NCI-H2029 treated with DMSO at 0.1 percent for 48 hours (cell line): ENCODE data around the gene ATP5F1E.
A peak's percentile ranks its signal among the peaks of the same experiment; 100 is the strongest.
"Not testable (repeated sequence)": the region's sequence is repeated elsewhere in the genome, so short reads cannot be mapped to it uniquely, and the experiment has no call there.

Source experiments
- DNase-seq: peaks from one replicate; lab custom pipeline; 2025; lab: John Stamatoyannopoulos, UW

ATP5F1E gene

GRCh38 chr20:59042796-59043631 lies 10.9 kb upstream of the ATP5F1E start:
- DNase-seq, result peak; percentile 66

- no peak for DNase-seq
These were observed 10.1 kb upstream of the ATP5F1E start, which contains the start of gene PRELID3B for GRCh38 chr20:59042151-59042795. PRELID3B (minus strand) TSS chr20:59042786; CDS start chr20:59042730, 56 bp downstream.

GRCh38 chr20:59041487-59041886 lies 9.4 kb upstream of the ATP5F1E start:
- DNase-seq, result not testable (repeated sequence)

GRCh38 chr20:59040667-59041066 lies 8.5 kb upstream of the ATP5F1E start:
- DNase-seq, result no peak

GRCh38 chr20:59039233-59039632 lies 7.1 kb upstream of the ATP5F1E start:
- DNase-seq, result no peak

- DNase-seq, result no peak
These were observed 5.3 kb upstream of the ATP5F1E start for GRCh38 chr20:59037386-59037785.

GRCh38 chr20:59035381-59035780 lies 3.2 kb upstream of the ATP5F1E start:
- no peak for DNase-seq

GRCh38 chr20:59033616-59034165 lies 1.6 kb upstream of the ATP5F1E start:
- DNase-seq, result no peak

GRCh38 chr20:59033093-59033492 lies 958 bp upstream of the ATP5F1E start:
- no peak for DNase-seq

- DNase-seq, result peak; percentile 15
These were observed 551 bp upstream of the ATP5F1E start for GRCh38 chr20:59032713-59033059.

GRCh38 chr20:59031564-59032022 lies 542 bp downstream of the ATP5F1E start:
- DNase-seq, result no peak

GRCh38 chr20:59030911-59031563 lies 1.1 kb downstream of the ATP5F1E start:
- DNase-seq, result no peak

GRCh38 chr20:59028812-59029211 lies 3.3 kb downstream of the ATP5F1E start:
- no peak for DNase-seq

- DNase-seq, result no peak
These were observed 4.3 kb downstream of the ATP5F1E start for GRCh38 chr20:59027741-59028320.

GRCh38 chr20:59026904-59027740 lies 5.0 kb downstream of the ATP5F1E start:
- DNase-seq, result no peak

GRCh38 chr20:59025511-59025910 lies 6.6 kb downstream of the ATP5F1E start:
- no peak for DNase-seq

GRCh38 chr20:59025086-59025485 lies 7.0 kb downstream of the ATP5F1E start:
- DNase-seq, result no peak

GRCh38 chr20:59024111-59024530 lies 8.0 kb downstream of the ATP5F1E start:
- DNase-seq, result no peak

- DNase-seq, result no peak
These were observed 8.5 kb downstream of the ATP5F1E start for GRCh38 chr20:59023616-59024015.

GRCh38 chr20:59022754-59023153 lies 9.4 kb downstream of the ATP5F1E start:
- no peak for DNase-seq

- DNase-seq, result no peak
These were observed 11.1 kb downstream of the ATP5F1E start for GRCh38 chr20:59020938-59021551.
